PFSK-1 (cell line): Measurements from ENCODE around the gene COG1.

Experiments
- POLR2AphosphoS5 ChIP-seq: IDR thresholded peaks from 2 replicates; pipeline ENCODE4 v1.6.1; 2012; ENCODE audit warnings: low read depth, mild to moderate bottlenecking, control low read depth, low read length, moderate library complexity
- REST ChIP-seq, 2 experiments: IDR thresholded peaks; 2 replicates each; pipeline versions ENCODE4 v1.6.1 to v1.8.0; 2011 to 2012; ENCODE audit warnings: low read depth in 2 of 2, low read length in 2 of 2, control low read depth in 1 of 2, inconsistent platforms in 1 of 2, mild to moderate bottlenecking in 1 of 2, moderate library complexity in 1 of 2; ENCODE audit not compliant: insufficient read depth in 1 of 2
- SIN3A ChIP-seq: IDR thresholded peaks from 2 replicates; pipeline ENCODE4 v1.6.1; 2012; ENCODE audit warnings: mild to moderate bottlenecking, low read length, moderate library complexity, borderline replicate concordance; ENCODE audit not compliant: insufficient read depth
- TAF1 ChIP-seq: IDR thresholded peaks from 2 replicates; pipeline ENCODE4 v1.6.1; 2012; ENCODE audit warnings: low read length, control low read depth, borderline replicate concordance; ENCODE audit not compliant: insufficient read depth

DNA sequence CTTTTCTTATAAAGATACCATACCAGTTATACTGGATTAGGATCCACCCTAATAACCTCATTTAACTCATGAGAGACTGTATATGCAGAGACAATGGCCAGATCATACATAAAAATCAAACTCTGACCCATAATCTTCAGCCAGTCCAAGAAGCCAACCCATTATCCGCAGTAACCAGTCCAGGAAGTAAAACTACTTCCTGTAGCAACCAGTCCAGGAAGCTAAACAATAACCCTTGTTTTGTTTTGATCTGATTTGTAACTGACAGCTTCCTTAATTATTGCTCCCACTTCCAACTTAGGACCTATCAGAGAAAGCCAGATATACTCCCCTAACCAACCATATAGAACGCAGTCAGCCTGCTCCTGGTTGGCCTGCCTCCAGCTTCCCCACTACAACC is 47.2 kb upstream of the COG1 start:
- TF ChIP-seq TAF1 (no peak), POLR2AphosphoS5 (no peak), REST (IDR thresholded peaks at IDR 0.05; ENCODE audit: insufficient read depth in 1 of 2, low read depth in 2 of 2, low read length in 2 of 2) (no peak), SIN3A (no peak)
